ENCODE results near the gene EXOC6B.

DNA sequence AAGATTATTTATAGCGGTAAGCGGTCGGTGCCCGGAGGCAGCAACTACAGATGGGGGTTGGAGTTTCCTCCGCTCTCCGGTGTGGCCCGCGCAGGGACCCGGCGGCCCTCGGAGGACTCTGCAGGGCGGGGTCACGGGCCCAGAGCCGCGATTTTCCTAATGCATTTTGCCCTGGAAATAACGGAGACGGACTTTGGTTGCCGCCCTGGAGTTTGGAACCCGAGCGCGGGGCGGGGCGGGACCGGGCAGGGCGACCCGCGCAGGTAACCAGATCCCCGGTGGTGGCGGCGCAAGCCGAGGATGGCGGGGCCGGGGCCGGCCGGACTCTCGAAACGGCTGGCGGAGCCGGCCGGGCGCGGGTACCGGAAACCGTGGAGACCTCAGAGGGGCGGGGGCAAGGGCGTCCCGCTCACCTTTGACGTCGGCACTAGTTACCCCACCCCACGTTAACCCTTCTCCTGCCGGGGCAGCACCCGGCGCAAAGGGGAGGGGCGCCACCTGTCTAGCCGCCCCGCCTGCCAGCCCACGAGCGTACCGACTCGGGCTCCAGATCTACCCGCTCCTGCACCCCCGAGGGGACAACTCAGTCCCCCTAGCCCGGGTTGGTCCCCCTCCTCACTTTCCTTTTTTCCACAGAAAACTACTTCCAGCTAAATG lies 681.1 kb downstream of the EXOC6B start:
- no peak for TF ChIP-seq POLR2A (IDR thresholded peaks at IDR 0.05)
- TF ChIP-seq, protein P1, sequence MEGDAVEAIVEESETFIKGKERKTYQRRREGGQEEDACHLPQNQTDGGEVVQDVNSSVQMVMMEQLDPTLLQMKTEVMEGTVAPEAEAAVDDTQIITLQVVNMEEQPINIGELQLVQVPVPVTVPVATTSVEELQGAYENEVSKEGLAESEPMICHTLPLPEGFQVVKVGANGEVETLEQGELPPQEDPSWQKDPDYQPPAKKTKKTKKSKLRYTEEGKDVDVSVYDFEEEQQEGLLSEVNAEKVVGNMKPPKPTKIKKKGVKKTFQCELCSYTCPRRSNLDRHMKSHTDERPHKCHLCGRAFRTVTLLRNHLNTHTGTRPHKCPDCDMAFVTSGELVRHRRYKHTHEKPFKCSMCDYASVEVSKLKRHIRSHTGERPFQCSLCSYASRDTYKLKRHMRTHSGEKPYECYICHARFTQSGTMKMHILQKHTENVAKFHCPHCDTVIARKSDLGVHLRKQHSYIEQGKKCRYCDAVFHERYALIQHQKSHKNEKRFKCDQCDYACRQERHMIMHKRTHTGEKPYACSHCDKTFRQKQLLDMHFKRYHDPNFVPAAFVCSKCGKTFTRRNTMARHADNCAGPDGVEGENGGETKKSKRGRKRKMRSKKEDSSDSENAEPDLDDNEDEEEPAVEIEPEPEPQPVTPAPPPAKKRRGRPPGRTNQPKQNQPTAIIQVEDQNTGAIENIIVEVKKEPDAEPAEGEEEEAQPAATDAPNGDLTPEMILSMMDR (IDR thresholded peaks at IDR 0.05): no peak

Measured in esophagus squamous epithelium (tissue), 4 donors.